Measurements from ENCODE around the gene METRNL.

METRNL gene

DNA sequence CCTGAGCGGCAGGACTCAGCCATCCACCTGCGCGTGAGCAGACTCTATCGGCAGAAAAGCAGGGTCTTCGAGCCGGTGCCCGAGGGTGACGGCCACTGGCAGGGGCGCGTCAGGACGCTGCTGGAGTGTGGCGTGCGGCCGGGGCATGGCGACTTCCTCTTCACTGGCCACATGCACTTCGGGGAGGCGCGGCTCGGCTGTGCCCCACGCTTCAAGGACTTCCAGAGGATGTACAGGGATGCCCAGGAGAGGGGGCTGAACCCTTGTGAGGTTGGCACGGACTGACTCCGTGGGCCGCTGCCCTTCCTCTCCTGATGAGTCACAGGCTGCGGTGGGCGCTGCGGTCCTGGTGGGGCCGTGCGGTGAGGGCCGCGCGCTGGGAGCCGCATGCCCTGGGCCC lies 14.9 kb downstream of the METRNL start:
- DNase-seq = no peak

DNA sequence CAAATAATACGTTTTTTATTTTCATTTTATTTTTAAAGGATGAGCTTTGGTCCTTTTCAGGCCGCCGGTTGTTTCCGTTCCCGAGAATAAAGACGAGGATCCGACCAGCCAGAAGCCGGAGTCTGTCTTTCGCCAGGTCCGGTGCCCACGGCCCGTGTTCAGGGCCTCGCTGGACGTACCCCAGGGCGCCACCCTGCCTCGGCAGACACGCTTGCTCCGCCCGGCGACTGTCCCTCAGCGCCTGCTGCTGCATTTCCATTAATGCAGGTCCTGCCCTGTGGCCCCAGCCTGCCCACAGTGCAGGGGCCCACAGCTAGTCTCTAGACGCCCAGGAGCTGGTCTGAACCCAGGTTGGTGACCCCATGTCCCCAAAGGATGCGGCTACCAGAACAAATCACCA lies 15.6 kb downstream of the METRNL start:
- DNase-seq = no peak

DNA sequence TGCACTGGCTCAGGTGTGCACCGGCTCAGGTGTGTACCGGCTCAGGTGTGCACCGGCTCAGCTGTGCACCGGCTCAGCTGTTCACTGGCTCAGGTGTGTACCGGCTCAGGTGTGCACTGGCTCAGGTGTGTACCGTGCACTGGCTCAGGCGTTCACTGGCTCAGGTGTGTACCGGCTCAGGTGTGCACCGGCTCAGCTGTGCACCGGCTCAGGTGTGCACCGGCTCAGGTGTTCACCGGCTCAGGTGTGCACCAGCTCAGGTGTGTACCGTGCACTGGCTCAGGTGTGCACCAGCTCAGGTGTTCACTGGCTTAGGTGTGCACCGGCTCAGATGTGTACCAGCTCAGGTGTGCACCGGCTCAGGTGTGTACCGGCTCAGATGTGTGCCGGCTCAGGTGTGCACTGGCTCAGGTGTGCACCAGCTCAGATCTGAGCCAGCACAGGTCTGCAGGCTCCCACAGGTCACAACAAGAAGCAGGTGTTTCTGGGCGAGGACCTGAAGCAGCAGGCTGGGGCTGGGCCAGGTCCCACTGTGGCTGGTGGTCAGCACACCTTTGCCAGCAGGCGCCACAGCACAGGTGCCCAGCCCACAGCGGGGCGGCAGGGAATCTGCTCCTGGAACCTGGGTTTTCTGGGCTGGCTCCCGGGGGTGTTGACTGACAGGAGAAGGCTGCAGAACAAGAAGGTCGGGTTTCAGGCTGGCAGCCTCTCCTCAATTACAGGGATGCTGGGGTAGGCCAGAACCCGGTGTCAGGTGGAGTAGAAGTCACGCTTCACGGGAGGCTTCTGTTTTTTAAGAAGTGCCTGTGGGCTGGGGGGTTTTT lies 17.2 kb downstream of the METRNL start:
- no peak for DNase-seq

DNA sequence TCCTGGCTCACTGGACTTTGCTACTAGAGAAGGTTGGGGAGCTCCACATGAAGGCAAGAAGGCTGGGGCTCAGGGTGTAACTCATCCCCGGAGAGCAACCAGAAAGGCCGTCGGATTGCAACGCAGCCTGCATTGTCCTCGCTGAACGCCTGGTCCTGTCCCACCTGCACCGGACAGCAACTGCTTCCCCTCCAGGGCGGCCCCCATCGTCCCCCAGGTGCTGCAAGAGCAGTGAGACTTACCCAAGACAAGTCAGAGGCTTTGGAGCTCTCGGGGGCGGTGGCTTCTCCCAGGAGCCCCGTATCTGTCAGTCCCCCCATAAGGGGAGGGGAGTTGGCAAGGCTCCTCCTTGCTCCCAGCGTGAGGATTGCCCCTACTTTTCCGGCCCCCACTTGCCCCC lies 18.4 kb downstream of the METRNL start:
- DNase-seq = no peak

DNA sequence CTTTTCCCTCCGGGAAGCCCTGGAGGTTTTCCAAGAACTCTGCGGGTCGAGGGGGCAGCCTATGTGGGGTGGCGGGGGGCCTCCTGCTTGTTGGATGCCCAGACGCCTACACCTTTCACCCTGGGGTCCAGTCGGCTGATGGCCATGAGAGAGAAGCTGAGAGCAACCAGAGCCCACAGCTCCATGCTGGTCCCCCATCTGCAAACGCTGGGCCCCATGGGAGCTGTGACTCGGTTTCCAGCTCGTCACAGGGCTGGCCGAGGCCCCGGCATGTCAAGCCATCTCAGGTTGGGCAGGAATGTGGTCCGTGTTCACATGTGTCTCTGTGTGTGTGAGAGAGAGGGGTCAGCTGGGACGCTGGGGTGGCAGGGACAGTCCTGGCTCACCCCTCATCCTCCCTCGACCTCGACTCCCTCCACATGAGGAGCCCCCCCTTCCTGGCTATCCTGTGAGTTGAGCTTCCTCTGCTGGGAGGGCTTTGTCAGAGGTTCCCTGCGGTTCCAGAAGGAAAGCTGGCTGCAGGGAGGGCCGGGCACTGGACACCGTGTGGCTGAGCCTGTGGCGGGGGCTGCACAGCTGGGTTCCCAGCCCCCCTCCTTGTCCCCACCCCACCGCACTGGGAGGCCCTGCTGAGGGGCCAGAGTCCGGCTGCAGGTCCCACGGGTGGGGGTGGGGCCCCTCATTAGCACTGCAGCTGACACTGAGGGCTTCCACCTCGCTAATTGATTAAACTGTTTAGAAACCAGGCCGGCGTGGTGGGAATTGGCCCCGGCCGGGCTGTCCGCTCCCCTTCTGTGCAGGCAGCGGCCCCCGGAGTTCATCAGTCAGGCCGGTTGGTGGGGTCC lies 19.1 kb downstream of the METRNL start:
- no peak for DNase-seq

DNA sequence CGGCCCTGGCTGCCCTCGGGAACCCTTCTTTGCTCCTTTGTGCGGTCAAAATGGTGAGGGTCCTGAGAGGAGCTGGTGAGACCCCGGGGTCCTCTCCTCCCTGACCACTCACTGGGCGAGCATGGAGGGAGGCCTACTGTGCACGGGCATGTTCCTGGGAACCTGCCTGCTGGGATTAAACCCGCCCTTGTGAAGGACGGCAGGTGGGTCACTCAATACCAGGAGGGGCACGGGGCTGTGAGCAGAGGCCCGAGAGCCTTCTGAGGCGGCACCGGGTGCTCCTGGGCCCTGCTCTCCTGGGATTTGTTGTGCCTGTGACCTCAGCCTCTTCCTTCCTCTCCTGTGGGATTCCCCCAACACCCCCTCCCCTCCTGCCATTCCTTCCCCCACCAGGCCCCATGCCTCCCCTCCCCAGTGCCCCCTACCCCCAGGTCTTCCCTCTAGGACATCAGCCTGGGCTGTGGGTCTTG lies 19.7 kb downstream of the METRNL start:
- no peak for DNase-seq

DNA sequence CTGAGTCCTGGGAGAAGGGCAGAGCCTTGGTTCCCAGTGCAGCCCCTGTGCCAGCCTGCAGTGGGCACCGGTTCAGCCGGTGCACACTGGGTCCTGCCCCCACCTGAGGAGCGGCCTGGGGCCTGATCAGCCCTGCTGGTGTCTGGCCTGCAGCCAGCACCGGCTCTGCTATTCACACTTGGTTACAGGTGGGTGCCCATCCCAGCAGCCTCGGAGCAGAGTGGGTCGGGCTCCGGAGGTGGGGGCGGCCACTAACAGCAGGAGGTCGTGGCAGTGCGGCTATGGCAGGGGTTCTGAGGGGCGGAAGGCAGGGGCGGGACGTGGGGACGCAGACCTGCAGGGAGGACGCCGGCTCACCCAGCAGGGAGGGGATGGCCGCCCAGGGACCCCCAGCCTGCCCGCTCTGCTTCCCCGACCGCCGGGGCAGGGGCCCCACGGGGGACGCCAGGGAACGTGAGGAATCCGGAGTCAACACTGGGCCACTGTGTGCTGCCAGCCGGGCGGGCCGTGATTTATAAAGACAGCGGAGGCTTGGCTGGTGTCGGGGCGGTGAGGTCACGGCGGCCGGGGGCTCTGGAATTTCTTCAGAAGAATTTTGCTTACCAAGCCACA lies 20.3 kb downstream of the METRNL start:
- no peak for DNase-seq

DNA sequence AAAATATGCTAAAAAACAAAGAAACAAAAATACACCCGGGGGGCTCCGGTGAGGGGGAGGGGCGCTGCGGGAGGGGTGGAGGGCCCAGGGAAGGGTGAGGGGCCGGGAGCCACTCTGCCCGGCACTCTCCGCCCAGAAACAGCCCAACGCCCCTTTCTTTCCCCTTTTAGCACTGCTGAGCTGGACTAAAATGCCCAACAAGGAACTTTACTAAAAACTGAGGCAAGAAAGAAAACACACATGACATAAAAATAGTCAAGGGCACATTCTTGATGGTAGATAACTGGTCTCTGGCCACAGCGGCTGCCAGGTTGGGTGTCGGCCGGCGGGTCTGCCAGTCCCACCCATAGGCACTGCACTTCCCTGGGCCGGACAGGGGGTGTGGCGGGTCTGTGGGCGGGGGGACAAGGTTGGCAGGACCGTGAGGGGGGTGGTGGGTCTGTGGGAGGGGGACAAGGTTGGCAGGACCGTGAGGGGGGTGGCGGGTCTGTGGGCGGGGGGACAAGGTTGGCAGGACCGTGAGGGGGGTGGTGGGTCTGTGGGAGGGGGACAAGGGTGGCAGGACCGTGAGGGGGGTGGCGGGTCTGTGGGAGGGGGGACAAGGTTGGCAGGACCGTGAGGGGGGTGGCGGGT lies 20.9 kb downstream of the METRNL start:
- peak; percentile 38 for DNase-seq

DNA sequence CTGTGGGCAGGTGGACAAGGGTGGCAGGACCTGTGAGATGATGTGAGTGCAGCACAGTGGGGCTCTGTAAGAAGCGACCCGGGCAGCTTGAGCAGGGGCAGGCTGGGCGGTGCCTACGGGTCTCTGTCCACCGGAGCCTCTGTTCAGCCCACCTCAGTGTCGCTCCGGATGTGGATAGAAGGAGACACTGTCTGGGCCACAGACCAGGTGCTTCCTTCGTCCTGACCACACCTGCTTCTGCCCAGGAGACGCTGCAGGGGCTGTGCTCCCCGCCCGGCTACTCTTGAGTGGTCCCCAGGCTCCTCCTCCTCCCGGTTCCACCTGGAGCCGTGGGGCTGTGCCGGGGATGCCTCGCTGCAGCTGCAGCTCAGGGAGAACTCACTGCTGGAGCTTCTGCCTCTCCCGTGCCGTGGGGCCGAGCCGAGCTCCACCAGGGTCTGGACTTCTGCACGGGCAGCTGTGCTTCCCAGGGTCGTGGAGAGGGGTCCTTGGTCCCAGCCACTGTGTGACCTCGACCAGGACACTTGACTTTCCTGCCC lies 21.5 kb downstream of the METRNL start:
- no peak for DNase-seq

DNA sequence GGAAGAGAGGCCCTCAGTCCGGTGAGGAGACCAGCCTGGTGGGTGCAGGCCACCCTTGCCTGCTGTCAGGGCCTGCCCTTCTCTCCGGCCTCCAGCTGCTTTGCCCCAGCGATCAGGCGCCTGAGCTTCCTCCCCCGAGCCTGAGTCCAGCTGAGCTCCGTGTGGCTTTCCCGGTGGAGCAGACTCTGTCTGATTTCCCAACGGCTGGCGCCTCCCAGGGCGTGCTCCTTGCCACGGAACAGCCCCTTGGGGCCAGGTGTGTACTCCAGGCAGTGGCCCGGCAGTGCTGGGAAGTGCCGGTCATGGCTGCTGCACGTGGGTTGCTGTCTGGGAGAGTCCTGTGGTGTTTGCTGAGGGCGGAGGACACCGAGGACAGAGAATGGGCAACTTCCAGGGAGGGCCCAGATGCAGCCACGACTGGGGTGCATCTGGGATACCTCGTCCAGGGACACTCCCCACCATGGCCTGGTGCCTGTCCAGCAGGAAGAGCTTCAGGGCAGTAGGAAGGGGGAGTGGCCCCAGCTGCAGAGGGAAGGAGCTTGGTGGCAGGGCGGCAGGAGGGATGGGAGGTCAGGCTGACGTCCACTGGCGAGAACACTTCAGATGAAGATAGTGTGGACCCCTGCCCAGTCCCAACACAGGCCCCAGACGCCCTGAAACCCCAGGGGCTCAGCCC lies 22.5 kb downstream of the METRNL start:
- DNase-seq = no peak

DNA sequence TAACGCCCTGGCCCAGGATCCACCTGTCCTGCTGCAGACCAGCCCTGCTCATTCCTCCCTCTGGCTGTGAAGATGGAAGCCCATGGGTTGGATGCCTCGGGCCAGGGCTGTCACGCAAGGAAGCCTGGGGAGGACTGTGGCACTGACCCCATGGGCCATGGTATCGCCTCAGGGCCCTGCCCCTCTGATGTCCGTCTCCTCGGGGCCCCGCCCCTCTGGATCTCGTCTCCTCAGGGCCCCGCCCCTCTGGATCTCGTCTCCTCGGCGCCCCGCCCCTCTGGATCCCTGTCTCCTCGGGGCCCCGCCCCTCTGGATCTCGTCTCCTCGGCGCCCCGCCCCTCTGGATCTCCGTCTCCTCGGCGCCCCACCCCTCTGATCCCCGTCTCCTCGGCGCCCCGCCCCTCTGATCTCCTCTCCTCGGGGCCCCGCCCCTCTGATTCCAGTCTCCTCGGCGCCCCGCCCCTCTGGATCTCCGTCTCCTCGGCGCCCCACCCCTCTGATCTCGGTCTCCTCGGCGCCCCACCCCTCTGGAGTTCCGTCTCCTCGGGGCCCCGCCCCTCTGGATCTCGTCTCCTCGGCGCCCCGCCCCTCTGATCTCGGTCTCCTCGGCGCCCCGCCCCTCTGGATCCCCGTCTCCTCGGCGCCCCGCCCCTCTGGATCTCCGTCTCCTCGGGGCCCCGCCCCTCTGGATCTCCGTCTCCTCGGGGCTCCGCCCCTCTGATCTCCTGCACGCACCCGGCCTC lies 24.0 kb downstream of the METRNL start:
- DNase-seq = no peak

DNA sequence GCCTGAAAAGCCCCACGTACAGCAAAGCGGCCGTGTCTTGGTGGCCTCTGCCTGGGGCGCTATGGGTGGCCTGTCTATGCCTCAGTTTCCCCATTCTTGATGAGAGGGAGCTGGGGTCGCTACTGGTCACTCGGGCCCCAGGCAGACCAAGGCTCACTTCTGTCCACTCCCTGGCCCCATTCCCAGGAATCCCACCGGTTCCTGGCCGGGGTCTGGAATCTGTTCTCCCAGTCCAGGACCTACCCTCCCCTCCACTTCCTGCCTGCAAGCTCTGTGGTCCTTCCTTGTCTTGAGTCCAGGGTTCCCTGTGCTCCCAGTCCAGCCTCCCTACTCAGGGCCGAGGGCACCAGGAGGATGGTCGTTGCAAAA lies 24.5 kb downstream of the METRNL start:
- DNase-seq = no peak

DNA sequence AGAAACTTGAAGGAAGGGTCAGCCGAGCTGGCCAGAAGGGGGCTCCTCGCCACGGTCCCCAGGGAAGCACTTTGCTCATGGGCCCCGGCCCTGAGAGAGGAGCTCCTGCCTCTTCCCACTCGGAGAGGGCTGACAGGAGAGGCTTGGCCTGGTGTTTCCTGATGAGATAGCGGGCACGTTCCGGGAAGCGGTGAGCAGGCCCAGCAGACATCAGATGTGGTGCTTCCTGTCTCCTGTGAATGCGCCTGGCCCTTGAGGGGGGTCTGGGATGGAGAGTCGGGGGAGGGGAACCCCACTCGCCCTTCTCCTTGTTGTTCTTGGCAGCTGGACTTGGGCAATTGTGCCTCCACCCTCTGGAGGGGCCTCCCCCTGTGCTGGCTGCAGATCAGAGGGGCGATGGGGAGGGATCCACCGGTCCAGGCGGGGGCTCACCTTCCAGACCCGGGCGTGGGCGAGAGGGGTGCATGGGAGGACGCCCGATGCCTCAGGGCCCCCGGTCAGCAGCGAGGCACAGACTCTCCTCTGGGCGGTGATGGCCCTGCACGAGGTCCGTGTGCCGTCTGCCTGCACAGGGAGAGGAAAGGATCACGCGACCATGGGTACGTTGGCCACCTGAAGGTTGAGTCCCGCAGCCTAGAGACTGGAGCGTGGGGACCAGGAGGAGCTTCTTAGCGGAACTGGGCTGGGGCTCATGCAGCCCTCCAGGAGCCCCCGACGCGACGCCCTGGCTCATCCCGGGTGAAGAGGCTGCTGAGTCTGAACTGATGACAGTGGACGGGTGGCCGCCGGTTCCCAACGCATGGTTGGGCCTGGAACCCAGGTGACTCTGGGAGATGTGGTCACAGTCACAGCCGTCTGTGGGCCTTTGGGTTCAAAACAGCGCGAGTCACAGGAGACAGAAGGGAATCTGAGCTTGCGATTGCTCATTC lies 25.4 kb downstream of the METRNL start:
- no peak for DNase-seq

DNA sequence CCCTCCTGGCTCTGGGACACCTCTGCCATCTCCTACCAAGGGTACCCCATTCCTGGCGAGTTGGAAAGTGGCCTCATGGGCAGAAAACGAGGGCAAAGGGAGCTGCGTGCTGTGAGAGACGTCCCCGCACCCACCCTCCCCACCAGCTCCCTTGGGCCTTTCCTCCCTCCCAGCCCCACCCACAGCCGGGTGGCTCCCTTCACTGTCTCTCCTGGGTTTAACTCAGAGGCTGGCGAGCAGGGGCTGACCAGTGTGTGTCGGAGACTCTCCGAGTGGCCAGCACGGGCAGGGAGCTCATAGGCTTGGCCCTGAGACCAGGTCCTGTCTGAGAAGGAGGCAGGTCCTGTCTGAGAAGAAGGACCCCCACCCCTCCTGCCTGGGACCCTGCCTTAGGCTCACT lies 26.1 kb downstream of the METRNL start:
- DNase-seq = no peak

DNA sequence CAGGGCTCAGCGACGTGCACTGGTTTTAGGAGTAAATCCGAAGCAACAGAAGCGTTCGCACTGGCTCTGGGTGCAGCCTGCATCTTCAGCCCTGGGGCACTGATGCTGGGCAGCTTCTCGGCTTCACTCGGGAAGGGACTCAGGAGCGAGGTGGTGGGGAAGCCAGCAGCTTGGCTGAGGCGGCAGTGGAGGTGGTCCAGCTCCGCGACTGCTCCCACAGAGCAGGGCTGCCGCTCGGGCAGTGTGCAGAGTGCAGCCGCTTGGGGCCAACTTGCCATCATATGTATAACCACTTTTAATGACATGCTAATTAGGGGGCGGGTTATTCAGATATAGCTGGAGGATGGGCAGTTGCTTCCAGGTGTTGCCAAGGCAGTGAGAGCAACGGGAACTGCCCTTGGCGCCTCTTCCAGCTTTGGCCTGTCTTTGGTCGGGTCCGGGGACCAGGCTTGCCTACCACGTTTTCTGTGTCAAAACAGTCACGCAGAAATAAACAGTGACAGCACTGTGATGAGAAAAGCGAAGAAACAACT lies 26.7 kb downstream of the METRNL start:
- DNase-seq = no peak

DNA sequence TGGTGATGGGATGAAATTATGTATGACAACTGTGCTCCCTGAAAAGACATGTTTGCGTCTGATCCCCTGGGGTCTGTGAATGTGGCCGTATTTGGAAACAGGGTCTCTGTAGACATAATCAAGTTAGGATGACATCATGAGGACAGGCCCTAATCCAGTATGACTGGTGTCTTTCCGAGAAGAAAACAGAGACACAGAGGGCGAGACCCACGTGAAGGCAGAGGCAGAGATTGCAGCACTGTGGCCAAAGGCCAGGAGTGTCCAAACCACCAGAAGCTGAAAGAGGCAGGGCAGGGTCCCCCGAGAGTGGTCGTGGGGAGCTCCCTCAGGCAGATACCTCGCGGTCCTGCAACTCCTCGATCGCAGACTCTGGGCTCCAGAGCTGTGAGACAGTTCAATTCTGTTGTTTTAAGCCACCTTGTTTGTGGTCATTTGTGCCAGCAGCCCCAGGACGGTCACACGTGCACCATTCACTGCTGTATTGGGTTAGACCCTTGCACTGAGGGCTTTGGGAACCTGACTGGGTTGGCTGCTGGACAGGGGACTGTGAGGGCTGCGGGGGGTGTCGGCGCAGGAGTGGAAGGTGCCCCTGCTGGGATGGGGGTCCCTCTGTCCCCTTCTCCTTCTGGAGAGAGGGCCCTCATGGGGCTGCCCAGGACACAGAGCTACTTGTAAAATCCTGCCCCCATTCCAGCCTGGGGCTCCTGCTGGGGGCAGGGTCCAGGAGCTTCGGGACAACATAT lies 27.7 kb downstream of the METRNL start:
- DNase-seq = no peak

DNA sequence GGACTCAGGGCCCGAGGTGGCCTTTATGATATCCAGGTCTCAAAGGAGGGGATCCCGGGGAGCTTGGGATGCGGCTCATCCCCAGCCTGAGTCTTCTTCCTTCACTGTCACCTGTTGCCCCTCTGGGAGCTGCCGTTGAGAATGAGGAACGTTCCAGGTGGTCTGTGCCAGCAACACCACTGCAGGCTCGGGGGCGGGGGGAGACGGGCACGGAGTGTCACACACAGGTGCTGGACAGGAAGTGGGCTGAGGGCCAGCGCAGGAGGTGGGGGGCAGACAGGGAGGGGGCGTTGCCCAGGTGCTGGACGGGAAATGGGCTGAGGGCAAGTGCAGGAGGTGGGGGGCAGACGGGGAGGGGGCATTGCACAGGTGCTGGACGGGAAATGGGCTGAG lies 28.2 kb downstream of the METRNL start:
- DNase-seq = no peak

DNA sequence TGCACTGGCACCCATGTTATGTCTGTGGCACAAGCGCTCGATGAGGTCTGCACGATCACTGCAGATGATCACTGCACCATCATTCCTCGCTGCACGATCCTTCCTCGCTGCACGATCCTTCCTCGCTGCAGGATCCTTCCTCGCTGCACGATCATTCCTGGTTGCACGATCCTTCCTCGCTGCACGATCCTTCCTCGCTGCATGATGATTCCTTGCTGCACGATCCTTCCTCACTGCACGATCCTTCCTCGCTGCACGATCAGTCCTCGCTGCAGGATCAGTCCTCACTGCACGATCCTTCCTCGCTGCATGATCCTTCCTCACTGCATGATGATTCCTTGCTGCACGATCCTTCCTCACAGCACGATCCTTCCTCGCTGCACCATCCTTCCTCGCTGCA lies 29.3 kb downstream of the METRNL start:
- DNase-seq = no peak

DNA sequence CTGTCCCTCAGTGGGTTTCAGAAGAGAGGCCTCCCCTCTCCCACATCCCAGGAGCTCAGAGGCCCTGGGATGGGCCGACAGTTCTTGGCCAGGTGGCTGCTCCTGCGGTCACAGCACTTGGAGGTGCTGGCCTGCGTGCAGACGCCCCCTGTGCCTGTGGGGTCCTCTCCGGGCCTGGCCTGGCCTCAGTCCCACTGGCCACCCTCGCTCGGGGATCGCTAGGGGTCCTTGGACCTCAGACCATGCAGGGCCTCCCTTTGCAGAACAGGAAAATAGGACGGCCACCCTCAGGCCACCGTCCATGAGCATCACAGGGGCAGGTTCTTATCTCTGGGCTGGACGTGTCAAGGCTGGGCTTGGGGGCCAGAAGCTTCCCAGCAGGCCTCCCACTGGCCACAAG lies 30.0 kb downstream of the METRNL start:
- DNase-seq = no peak

All from hematopoietic multipotent progenitor cell treated with erythropoietin and hydrocortisone succinate and interleukin-3 and kit ligand, for 6 days (in vitro differentiated cells).